HepG2 (cell line): ENCODE results near the gene C1orf21. TPM values are rescaled to one million over a fixed set of nuclear protein-coding genes. Genes with fewer than 3 reads are reported as not detected.

Source experiments
- ATAC-seq: fragments of 200-7000 bp; cut with Tn5 transposase; 3 replicates; pipeline ENCODE4 v1.9.1; 2020; ENCODE audit warnings: mild to moderate bottlenecking, moderate library complexity
- BruUV-seq: library from RNA; stranded (reverse); fragments of 400-500 nt; replicated peaks from 2 replicates; lab custom pipeline; 2021; lab: Mats Ljungman, UMichigan
- CTCF ChIA-PET: fragments of 300-600 bp; formaldehyde crosslinking; extraction: SDS; loops from one replicate; lab custom pipeline; 2021; ENCODE audit warnings: low total read pairs, inconsistent platforms, low intra/inter-chr PET ratio; lab: Yijun Ruan, JAX
- POLR2A ChIA-PET: fragments of 350-600 bp; sonication (Branson Sonifier 250); formaldehyde crosslinking; loops from one replicate; lab custom pipeline; 2020; ENCODE audit warnings: antibody characterized with exemption, inconsistent platforms; lab: Yijun Ruan, JAX
- DNase-seq: peaks from one replicate; pipeline ENCODE4 v3.0.0-alpha.2; 2015; ENCODE audit warnings: low spot score
- FAIRE-seq: peaks from 3 replicates; lab custom pipeline; 2011; peaks lifted over from hg19 to GRCh38; lab: Jason Lieb, UNC
- H2AFZ ChIP-seq: one replicate; pipeline ENCODE4 v1.6.1; 2011; ENCODE audit warnings: low read length, inconsistent platforms
- H3K27ac ChIP-seq: fragments of 300-600 bp; 3 replicates; pipeline ENCODE4 v1.8.0; 2011; ENCODE audit warnings: mixed run types, mild to moderate bottlenecking, mixed read lengths, low read length, inconsistent platforms; ENCODE audit not compliant: insufficient read depth; ENCODE audit errors: extremely low read length
- H3K27me3 ChIP-seq, 2 experiments: fragments of 200-600 bp in 1 of 2; 2 replicates in 1 of 2; 3 replicates in 1 of 2; pipeline versions ENCODE4 v1.6.0 to v1.8.0; 2011; ENCODE audit warnings: low read length in 2 of 2, mild to moderate bottlenecking in 2 of 2, moderate library complexity in 2 of 2, inconsistent platforms in 1 of 2; ENCODE audit not compliant: insufficient read depth in 2 of 2, control insufficient read depth in 1 of 2
- H3K36me3 ChIP-seq, 2 experiments: fragments of 200-600 bp in 1 of 2; replicated peaks in 1 of 2; 2 replicates in 1 of 2; 3 replicates in 1 of 2; pipeline versions ENCODE4 v1.5.1 to v1.8.0; 2011; ENCODE audit warnings: low read length in 2 of 2, inconsistent platforms in 1 of 2; ENCODE audit not compliant: insufficient read depth in 2 of 2, control insufficient read depth in 1 of 2
- H3K4me1 ChIP-seq: 2 replicates; pipeline ENCODE4 v1.5.1; 2012; ENCODE audit warnings: low read length, inconsistent platforms; ENCODE audit not compliant: insufficient read depth
- H3K4me2 ChIP-seq: 2 replicates; pipeline ENCODE4 v1.6.0; 2011; ENCODE audit warnings: low read depth, low read length, inconsistent platforms
- H3K4me3 ChIP-seq, 3 experiments: fragments of 200-600 bp in 1 of 3; sonication (generic), shearing (Covaris generic) in 1 of 3; replicated peaks in 1 of 3; 2 replicates each; pipeline ENCODE4 v1.5.1; 2011 to 2016; ENCODE audit warnings: low read length in 3 of 3, inconsistent platforms in 2 of 3, low read depth in 2 of 3, mild to moderate bottlenecking in 2 of 3, control low read depth in 1 of 3, mixed read lengths in 1 of 3; ENCODE audit not compliant: insufficient read depth in 1 of 3
- H3K79me2 ChIP-seq: one replicate; pipeline ENCODE4 v1.6.1; 2011; ENCODE audit warnings: low read length, inconsistent platforms; ENCODE audit not compliant: insufficient read depth
- H3K9ac ChIP-seq: 2 replicates; pipeline ENCODE4 v1.6.0; 2011; ENCODE audit warnings: mild to moderate bottlenecking, low read depth, low read length, inconsistent platforms; ENCODE audit not compliant: insufficient read depth
- H3K9me3 ChIP-seq: 2 replicates; pipeline ENCODE4 v1.5.1; 2012; ENCODE audit warnings: mild to moderate bottlenecking, low read length
- H4K20me1 ChIP-seq: 2 replicates; pipeline ENCODE4 v1.6.0; 2011; ENCODE audit warnings: inconsistent platforms, mild to moderate bottlenecking, low read length, moderate library complexity; ENCODE audit not compliant: insufficient read depth
- ETV5 ChIP-seq: IDR thresholded peaks from 2 replicates; pipeline ENCODE4 v1.6.1; 2018; ENCODE audit warnings: missing biosample characterization, missing genetic modification reagents, inconsistent platforms, borderline replicate concordance
- NR1H2 ChIP-seq: sonication (generic); formaldehyde crosslinking; IDR thresholded peaks from 2 replicates; pipeline ENCODE4 v1.8.1; 2022; ENCODE audit warnings: low read depth, missing genetic modification reagents, borderline replicate concordance
- STAT6 ChIP-seq: sonication (generic); formaldehyde crosslinking; IDR thresholded peaks from 2 replicates; pipeline ENCODE4 v1.4.0; 2020; ENCODE audit warnings: missing genetic modification reagents, mild to moderate bottlenecking, borderline replicate concordance
- ZNF143 ChIP-seq: sonication (generic); formaldehyde crosslinking; IDR thresholded peaks from 2 replicates; pipeline ENCODE4 v1.4.0; 2020; ENCODE audit warnings: missing genetic modification reagents
- ZNF260 ChIP-seq: sonication (generic); formaldehyde crosslinking; IDR thresholded peaks from 2 replicates; pipeline ENCODE4 v1.4.0; 2020; ENCODE audit warnings: missing genetic modification reagents, low read depth, mild to moderate bottlenecking, borderline replicate concordance
- ZNF501 ChIP-seq: sonication (generic); formaldehyde crosslinking; IDR thresholded peaks from 2 replicates; pipeline ENCODE4 v1.5.1; 2020; ENCODE audit warnings: mild to moderate bottlenecking, moderate library complexity, missing genetic modification reagents
- ZNF75D ChIP-seq: sonication (generic); formaldehyde crosslinking; IDR thresholded peaks from 2 replicates; pipeline ENCODE4 v1.8.1; 2023; ENCODE audit warnings: missing genetic modification reagents, mild to moderate bottlenecking, borderline replicate concordance
- WGBS: methylation state at CpG from one replicate; pipeline ENCODE4 v1.1.6; 2017; ENCODE audit warnings: low lambda C conversion rate; 5-methylcytosine and 5-hydroxymethylcytosine counted together
- in situ Hi-C: cut with HindIII; loops from 2 replicates; pipeline ENCODE4 v1.10.0; 2017; ENCODE audit warnings: low pct_unique_long_range_greater_than_20kb; ENCODE audit not compliant: extremely low pct_ligation_motif_present
- intact Hi-C: fragments of 100-400 bp; cut with micrococcal nuclease; formaldehyde crosslinking; loops from one replicate; pipeline ENCODE4 v1.10.0; 2022; ENCODE audit not compliant: unreplicated experiment
- polyA plus RNA-seq, 8 experiments: library from polyadenylated mRNA; depleted of rRNA in 3 of 8; stranded (reverse) in 7 of 8; unstranded in 1 of 8; fragments of >200 nt; fragmentation: Illumina TruSeq in 4 of 8; extraction: Trizol in 4 of 8; gene quantifications; 2 replicates each; pipeline versions ENCODE4 v1.2.1 to v1.2.3, GENCODE V29; 2011 to 2016; ENCODE audit warnings: low read depth in 4 of 8, missing spikeins in 1 of 8, mixed read lengths in 1 of 8; ENCODE audit not compliant: insufficient read depth in 1 of 8
- total RNA-seq, 5 experiments: library from RNA; depleted of rRNA; stranded (reverse); fragments of >200 nt; fragmentation: Illumina TruSeq; extraction: Trizol; gene quantifications; 2 replicates each; pipeline ENCODE4 v1.2.3, GENCODE V29; 2016; ENCODE audit warnings: low read depth in 1 of 5

The C1orf21 gene
- total and polyA plus RNA-seq, 2 of the 13 experiments (the other 11 are each of a cell fraction or from before 2014, with no cell fraction given), result not detected

DNA sequence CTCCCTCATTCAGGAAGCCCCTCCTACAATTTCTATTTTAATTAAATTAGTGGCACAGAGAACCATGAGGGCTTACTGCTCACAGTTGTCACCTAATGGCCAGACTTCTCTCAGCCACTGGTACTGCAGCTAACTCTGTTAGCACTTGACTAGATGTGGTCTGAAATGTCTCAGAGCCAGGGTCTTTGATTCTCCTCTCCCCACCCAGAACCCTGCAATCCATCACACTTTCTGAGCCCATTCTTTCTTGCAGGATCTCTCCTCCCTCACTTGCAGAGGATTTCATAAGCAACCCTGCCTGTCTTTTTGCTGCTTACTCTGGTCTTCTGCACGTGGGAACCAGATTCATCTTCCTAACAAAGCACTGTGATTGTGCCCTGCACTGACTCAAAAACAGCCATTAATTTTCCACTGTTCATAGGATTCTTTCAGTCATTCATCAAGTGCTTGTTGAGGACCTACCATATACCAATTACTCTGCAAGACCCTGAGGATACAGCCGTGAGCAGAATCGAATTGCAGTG is 259.4 kb downstream of the C1orf21 start:
- ATAC-seq (no peak), FAIRE-seq (no peak), DNase-seq (no peak)
- Histone ChIP-seq H3K79me2 (no peaks in the 10 kb centered on the region), H2AFZ (no peak overlapping the region), H3K27me3 (no peaks in the 10 kb centered on the region; a peak in 2 of 5 replicates), H3K4me1 (no peaks in the 10 kb centered on the region), H3K27ac (no peak overlapping the region), H3K9ac (no peak overlapping the region), H3K4me3 (no peak overlapping the region), H3K36me3 (no peaks in the 10 kb centered on the region), H4K20me1 (no peaks in the 10 kb centered on the region), H3K4me2 (no peak overlapping the region), H3K9me3 (no peaks in the 10 kb centered on the region)
- in situ Hi-C loops (no loop called here), intact Hi-C loops (no loop called here)
- ChIA-PET CTCF (no interaction called here), POLR2A (no interaction called here)
- TF ChIP-seq ZNF501 (CRISPR knock-in tag), result no peak
- TF ChIP-seq STAT6, result no peak
- no peak for TF ChIP-seq ZNF143 (CRISPR knock-in tag)
- TF ChIP-seq ETV5 (CRISPR knock-in tag), result no peak
- no peak for TF ChIP-seq NR1H2 (CRISPR knock-in tag)
- TF ChIP-seq ZNF75D (CRISPR knock-in tag), result no peak
- TF ChIP-seq ZNF260, result no peak
- 0% methylated on average over 3 of the region's 3 CpGs for WGBS
- no TSS peak for BruUV-seq
